GM21381 (cell line): Measurements from ENCODE around the gene ZNF334.
A peak's percentile ranks its signal among the peaks of the same experiment; 100 is the strongest.

Experiments
- ATAC-seq: cut with Tn5 transposase; IDR thresholded peaks from one replicate; pipeline ENCODE4 v1.9.1; 2021; ENCODE audit warnings: mild to moderate bottlenecking, moderate library complexity; ENCODE audit not compliant: unreplicated experiment

Gene ZNF334

GRCh38 chr20:46512943-46513844, at the start of gene ZNF334:
Gene ZNF334, minus strand, starts transcription at chr20:46513559. Its CDS starts 1,457 bp downstream, at chr20:46512102.
- ATAC-seq: peak; percentile 79

- ATAC-seq: peak; percentile 57
Measured at GRCh38 chr20:46562373-46563169, 49.2 kb upstream of the ZNF334 start.

- no peak for ATAC-seq
Measured at GRCh38 chr20:46562009-46562372, 48.6 kb upstream of the ZNF334 start.

GRCh38 chr20:46559685-46560440, 46.5 kb upstream of the ZNF334 start:
- ATAC-seq: no peak

- no peak for ATAC-seq
Measured at GRCh38 chr20:46559001-46559400, 45.6 kb upstream of the ZNF334 start.

GRCh38 chr20:46558511-46558959, 45.2 kb upstream of the ZNF334 start:
- ATAC-seq: no peak

GRCh38 chr20:46557231-46557956, 44.0 kb upstream of the ZNF334 start:
- ATAC-seq: no peak

GRCh38 chr20:46555370-46555956, 42.1 kb upstream of the ZNF334 start:
- ATAC-seq: no peak

GRCh38 chr20:46554828-46555227, 41.5 kb upstream of the ZNF334 start:
- ATAC-seq: no peak

- no peak for ATAC-seq
Measured at GRCh38 chr20:46553926-46554325, 40.6 kb upstream of the ZNF334 start.

- ATAC-seq: peak; percentile 76
Measured at GRCh38 chr20:46552460-46553420, 39.4 kb upstream of the ZNF334 start.

- no peak for ATAC-seq
Measured at GRCh38 chr20:46551522-46552381, 38.4 kb upstream of the ZNF334 start.

GRCh38 chr20:46550461-46550860, 37.1 kb upstream of the ZNF334 start, which contains the start of gene OCSTAMP:
Gene OCSTAMP, minus strand, starts transcription at chr20:46550654. Its CDS starts 94 bp downstream, at chr20:46550560.
- no peak for ATAC-seq

- ATAC-seq: no peak
Measured at GRCh38 chr20:46549188-46549972, 36.0 kb upstream of the ZNF334 start.

- no peak for ATAC-seq
Measured at GRCh38 chr20:46548688-46549087, 35.3 kb upstream of the ZNF334 start.

- ATAC-seq: no peak
Measured at GRCh38 chr20:46547995-46548394, 34.6 kb upstream of the ZNF334 start.

GRCh38 chr20:46546936-46547335, 33.6 kb upstream of the ZNF334 start:
- no peak for ATAC-seq
